GM12872 (cell line): ENCODE measurements around the gene MYLK4.

ENCODE experiments used
- CTCF ChIP-seq: IDR thresholded peaks from 3 replicates; pipeline ENCODE4 v1.5.1; 2011; ENCODE audit warnings: low read depth, mild to moderate bottlenecking, low read length, moderate library complexity; ENCODE audit not compliant: insufficient read depth

MYLK4 gene

GRCh38 chr6:2766767-2767656, 16.3 kb upstream of the MYLK4 start:
- no peak for TF ChIP-seq CTCF

- no peak for TF ChIP-seq CTCF
Observed at GRCh38 chr6:2765896-2766766, 15.4 kb upstream of the MYLK4 start.

GRCh38 chr6:2765166-2765895, 14.6 kb upstream of the MYLK4 start, which contains the start of gene WRNIP1:
WRNIP1 (plus strand) TSS chr6:2765393; CDS start chr6:2765623, 230 bp downstream.
- peak; percentile 62 for TF ChIP-seq CTCF

GRCh38 chr6:2764610-2765165, 14.0 kb upstream of the MYLK4 start:
- no peak for TF ChIP-seq CTCF

GRCh38 chr6:2763876-2764540, 13.3 kb upstream of the MYLK4 start:
- no peak for TF ChIP-seq CTCF

- no peak for TF ChIP-seq CTCF
Observed at GRCh38 chr6:2763345-2763841, 12.7 kb upstream of the MYLK4 start.
